Esophagus squamous epithelium (tissue), 4 donors: ENCODE results near the gene RPN2.

ENCODE experiments used
- POLR2A ChIP-seq, 4 donors: fragments of 450-650 bp; IDR thresholded peaks; one replicate each; pipeline ENCODE4 v1.6.1; 2017; ENCODE audit warnings: antibody characterized with exemption in 4 of 4, mild to moderate bottlenecking in 4 of 4, moderate library complexity in 3 of 4
- TF ChIP-seq, protein P1 (sequence below), 6 experiments: fragments of 450-650 bp in 4 of 6; fragments of 200-600 bp in 2 of 6; sonication (generic) in 2 of 6; IDR thresholded peaks; one replicate each; pipeline ENCODE4 v1.5.1; 2016 to 2019; ENCODE audit warnings: antibody characterized with exemption in 6 of 6, mild to moderate bottlenecking in 4 of 6, moderate library complexity in 4 of 6

DNA sequence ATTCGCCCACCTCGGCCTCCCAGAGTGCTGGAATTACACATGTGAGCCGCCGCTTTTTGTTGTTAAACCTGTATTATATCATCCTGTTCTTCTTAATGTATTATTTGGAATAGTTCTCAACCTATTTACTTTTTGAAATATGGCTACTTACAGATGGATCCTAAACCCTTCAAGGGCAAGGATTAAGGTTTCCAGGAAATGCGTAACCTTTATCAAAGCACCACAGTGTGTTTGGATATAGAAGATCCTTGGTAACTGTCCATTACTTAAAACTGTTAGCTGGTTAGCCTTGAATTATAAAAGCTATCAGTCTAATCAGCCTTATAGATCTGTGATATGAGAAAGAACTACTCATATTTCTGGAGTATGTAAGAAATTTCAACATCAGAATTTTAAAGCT lies 12.3 kb upstream of the RPN2 start:
- TF ChIP-seq, protein P1, sequence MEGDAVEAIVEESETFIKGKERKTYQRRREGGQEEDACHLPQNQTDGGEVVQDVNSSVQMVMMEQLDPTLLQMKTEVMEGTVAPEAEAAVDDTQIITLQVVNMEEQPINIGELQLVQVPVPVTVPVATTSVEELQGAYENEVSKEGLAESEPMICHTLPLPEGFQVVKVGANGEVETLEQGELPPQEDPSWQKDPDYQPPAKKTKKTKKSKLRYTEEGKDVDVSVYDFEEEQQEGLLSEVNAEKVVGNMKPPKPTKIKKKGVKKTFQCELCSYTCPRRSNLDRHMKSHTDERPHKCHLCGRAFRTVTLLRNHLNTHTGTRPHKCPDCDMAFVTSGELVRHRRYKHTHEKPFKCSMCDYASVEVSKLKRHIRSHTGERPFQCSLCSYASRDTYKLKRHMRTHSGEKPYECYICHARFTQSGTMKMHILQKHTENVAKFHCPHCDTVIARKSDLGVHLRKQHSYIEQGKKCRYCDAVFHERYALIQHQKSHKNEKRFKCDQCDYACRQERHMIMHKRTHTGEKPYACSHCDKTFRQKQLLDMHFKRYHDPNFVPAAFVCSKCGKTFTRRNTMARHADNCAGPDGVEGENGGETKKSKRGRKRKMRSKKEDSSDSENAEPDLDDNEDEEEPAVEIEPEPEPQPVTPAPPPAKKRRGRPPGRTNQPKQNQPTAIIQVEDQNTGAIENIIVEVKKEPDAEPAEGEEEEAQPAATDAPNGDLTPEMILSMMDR (IDR thresholded peaks at IDR 0.05), result no peak
- no peak for TF ChIP-seq POLR2A (IDR thresholded peaks at IDR 0.05)
